Vein endothelial cell (primary cell): ENCODE measurements around the gene SEZ6L2. TPM values are rescaled to one million over a fixed set of nuclear protein-coding genes. Genes with fewer than 3 reads are reported as not detected.

Experiments used
- total RNA-seq: library from RNA; depleted of rRNA; stranded (reverse); fragments of >200 nt; gene quantifications from 2 replicates; pipeline ENCODE4 v1.2.3, GENCODE V29; 2012

SEZ6L2 gene
- total RNA-seq: 0.67 and 1.6 TPM in 2 replicates

DNA sequence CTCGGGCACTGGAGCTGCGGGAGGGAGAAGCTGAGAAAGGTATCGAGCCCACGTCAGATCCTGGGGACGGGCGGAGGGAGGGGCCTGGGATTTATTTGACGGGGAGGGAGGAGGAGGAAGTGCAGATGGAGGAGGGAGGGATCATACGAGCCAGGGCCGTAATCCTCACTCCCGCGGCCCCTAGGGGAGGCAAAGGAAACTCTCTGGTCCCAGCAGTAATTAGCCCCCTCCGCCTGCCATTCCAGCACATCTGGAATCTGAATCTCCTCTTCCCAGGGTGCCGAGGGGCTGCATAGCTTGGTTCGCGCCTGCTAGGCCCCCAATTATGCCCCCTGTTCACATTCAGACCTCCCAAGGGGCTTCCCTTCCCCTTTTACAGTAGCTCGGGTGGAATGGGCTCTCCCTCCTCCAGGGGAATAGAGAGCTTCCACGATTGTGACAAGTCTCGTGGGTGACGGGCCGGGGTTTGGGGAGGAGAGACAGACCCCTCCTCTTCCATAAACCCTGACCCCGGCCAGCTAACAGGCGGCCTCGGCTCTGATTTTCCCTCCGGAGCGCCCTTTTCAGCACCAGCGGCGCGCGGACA is at the start of gene SEZ6L2:
Gene SEZ6L2 (minus strand): TSS at position 35 of the 586 bp plus-strand sequence. CDS start 531 bp downstream, outside the sequence.

DNA sequence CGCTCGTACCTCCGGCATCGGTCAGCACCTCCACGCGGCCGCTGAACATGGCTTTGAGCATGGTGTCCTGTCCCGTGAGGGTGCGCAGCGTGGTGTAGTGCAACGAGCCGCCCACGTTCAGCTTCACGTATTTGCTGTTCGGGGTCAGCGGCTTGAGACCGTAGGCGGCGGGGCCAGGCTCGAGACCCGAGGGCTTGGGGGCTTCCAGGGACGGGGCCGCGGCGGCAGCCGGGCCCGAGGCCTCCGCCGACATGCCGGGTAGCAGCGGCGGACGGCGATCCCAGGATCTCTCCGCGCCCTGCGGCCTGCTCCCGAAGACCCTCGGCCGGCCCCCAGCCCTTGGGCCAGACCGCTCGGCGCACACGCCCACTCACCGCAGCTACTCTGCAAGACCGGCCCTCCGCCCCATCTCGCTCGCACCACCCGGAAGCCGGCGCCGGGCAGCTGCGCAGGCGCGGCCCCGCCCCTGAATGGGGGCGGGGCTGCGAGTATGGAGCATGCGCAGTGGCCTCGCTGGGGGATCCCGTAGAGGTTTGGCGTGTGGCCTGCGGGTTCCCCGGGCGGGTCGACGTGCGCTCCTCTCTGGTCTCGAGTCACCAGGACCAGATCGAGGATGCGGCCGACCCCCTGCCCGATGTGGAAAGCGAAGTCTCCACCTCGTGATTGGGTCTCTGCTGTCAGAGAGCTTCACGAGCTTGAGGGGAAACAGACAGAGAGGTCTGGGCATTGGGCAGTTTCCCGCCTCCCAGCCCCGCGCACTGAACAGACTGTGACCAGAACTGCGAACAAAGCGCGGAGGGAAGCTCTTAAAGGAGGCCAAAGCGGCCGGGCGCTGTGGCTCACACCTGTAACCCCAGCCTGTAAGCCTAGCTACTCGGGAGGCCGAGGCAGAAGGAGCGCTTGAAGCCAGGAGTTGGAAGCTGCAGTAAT is 26.7 kb upstream of the SEZ6L2 start, which contains the start of gene KCTD13:
Gene KCTD13 (minus strand): TSS at position 446 of the 930 bp plus-strand sequence. CDS start 193 bp downstream, at position 253.

DNA sequence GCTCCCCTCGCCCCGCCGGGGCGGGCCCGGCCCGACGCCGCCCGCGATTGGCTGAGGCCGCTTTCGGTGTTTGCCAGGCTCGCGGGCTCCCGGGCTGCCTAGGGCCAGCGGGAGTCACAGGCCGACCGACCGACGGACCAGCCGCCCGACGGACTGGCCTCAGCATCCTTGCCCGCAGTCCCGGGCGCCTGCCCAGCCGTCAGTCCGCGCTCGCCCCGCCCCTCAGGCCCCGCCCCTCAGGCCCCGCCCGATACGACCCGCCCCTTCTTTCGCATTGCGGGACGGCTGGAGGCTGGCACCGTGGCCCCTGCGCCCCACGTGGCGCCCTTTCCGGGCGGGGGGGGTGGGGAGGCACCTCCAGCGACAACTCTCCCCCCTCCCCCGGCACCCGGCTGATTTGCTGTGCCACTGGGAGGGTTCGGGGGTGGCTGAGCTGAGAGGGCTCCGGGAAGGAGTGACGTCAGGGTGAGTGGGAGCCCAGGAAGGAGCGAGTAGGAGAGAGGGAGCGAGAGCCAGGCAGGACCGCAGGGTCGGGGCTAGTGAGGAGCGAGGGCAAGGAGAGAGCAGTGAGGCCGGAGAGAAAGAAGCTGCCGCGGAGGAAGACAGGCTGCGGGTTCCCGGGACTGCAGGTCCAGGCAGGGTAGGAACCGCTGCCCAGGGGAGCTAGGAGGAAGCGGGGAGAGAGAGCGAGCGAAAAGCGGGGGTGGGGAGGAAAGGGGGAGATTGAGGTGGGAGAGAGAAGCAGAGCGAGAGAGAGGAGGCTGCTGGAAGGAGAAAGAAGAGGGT is 945 bp upstream of the SEZ6L2 start, which contains the start of gene ASPHD1:
Gene ASPHD1 (plus strand): TSS at position 387 of the 786 bp plus-strand sequence. CDS start 484 bp downstream, outside the sequence.

DNA sequence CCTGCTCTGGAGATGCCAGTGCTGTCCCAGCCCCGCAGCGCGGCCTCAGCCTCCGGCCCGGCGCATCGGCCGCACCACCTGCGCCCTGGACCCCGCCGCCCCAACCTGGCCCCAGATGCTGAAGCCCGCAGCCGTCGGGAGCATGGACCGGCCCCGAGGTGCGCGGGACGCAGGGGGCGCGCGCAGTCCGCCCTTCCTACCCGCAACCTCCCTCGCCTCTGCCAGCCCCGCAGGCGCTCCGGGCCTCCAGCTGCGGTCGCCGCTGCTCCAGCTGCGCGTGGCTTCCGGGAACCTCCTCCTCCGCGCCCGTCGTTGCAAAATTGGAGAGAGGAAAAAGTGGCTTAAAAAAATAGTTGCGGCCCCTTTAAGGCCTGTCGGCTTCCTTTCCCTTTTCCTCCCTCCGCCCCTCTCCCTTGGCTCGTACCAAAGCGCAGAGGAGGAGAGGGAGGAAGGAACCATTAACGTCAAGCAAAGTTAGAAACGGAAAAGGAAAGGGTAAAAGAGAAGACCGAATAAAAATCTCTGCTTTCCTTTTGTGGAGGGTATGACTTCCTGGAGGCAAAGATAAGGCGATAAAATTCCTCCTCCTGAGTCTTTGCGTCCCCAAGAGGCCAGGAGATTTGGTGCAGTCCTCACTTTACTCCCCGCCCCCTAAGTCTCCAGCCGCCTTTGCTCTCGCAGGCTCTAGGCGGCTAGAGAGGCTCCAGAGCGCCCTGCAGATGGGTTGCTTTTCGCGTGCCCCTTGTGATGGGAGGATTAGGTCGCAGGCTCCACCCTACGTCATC is 36.3 kb downstream of the SEZ6L2 start, which contains the start of gene CDIPT:
Gene CDIPT (minus strand): TSS at position 343 of the 785 bp plus-strand sequence. CDS start 369 bp downstream, outside the sequence.

Other genes starting within 250 kb of the SEZ6L2 start
- not detected in 2 replicates for gene SPN, start 236.3 kb downstream of the SEZ6L2 start, total RNA-seq
- gene QPRT, start 220.4 kb downstream of the SEZ6L2 start, total RNA-seq: 0.10 TPM in 1 of 2 replicates, not detected in the other
- not detected in 2 replicates for gene C16orf54, start 153.6 kb downstream of the SEZ6L2 start, total RNA-seq
- gene ZG16, start 121.3 kb downstream of the SEZ6L2 start, total RNA-seq: not detected in 2 replicates
- 39.2 and 48.9 TPM in 2 replicates for gene KIF22, start 108.8 kb downstream of the SEZ6L2 start, total RNA-seq
- 178 and 253 TPM in 2 replicates for gene MAZ, start 93.0 kb downstream of the SEZ6L2 start, total RNA-seq
- gene PRRT2, start 87.4 kb downstream of the SEZ6L2 start, total RNA-seq: 0.19 and 0.65 TPM in 2 replicates
- 22.5 and 23.7 TPM in 2 replicates for gene PAGR1, start 83.4 kb downstream of the SEZ6L2 start, total RNA-seq
- gene MVP, start 79.1 kb downstream of the SEZ6L2 start, total RNA-seq: 186 and 227 TPM in 2 replicates
- 80.7 and 87.2 TPM in 2 replicates for gene CDIPT, start 36.3 kb downstream of the SEZ6L2 start, total RNA-seq
- gene ASPHD1, start 938 bp upstream of the SEZ6L2 start, total RNA-seq: 0.33 and 0.48 TPM in 2 replicates
- 14.7 and 17.0 TPM in 2 replicates for gene KCTD13, start 26.7 kb upstream of the SEZ6L2 start, total RNA-seq
- 74.7 and 91.1 TPM in 2 replicates for gene TMEM219, start 62.5 kb upstream of the SEZ6L2 start, total RNA-seq
- 115 and 128 TPM in 2 replicates for gene TAOK2, start 74.3 kb upstream of the SEZ6L2 start, total RNA-seq
- gene HIRIP3, start 96.1 kb upstream of the SEZ6L2 start, total RNA-seq: 3.9 and 4.4 TPM in 2 replicates
- gene INO80E, start 96.7 kb upstream of the SEZ6L2 start, total RNA-seq: 30.7 and 57.3 TPM in 2 replicates
- 0.29 TPM in 1 of 2 replicates, not detected in the other for gene DOC2A, start 111.5 kb upstream of the SEZ6L2 start, total RNA-seq
- gene C16orf92, start 123.6 kb upstream of the SEZ6L2 start, total RNA-seq: not detected in 2 replicates
- gene TLCD3B, start 131.7 kb upstream of the SEZ6L2 start, total RNA-seq: not detected in 2 replicates
- 719 and 1,079 TPM in 2 replicates for gene ALDOA, start 166.2 kb upstream of the SEZ6L2 start, total RNA-seq
- gene PPP4C, start 176.4 kb upstream of the SEZ6L2 start, total RNA-seq: 293 and 325 TPM in 2 replicates
- gene TBX6, start 192.4 kb upstream of the SEZ6L2 start, total RNA-seq: 0.10 and 0.33 TPM in 2 replicates
- 16.8 and 30.4 TPM in 2 replicates for gene YPEL3, start 196.7 kb upstream of the SEZ6L2 start, total RNA-seq
- gene GDPD3, start 214.0 kb upstream of the SEZ6L2 start, total RNA-seq: 1.3 and 1.8 TPM in 2 replicates
- gene MAPK3, start 223.7 kb upstream of the SEZ6L2 start, total RNA-seq: 70.8 and 112 TPM in 2 replicates